Activated CD4-positive, CD25-positive, alpha-beta regulatory T cell treated with anti-CD3 and anti-CD28 coated beads, Interleukin-2, amount 50 U/mL, for 24 hours (primary cell): ENCODE data around the gene ITGAL.

Experiments
- ATAC-seq, 2 donors: fragments of 150-1000 bp; cut with Tn5 transposase; one replicate each; pipeline ENCODE4 v1.10.0; 2021; ENCODE audit warnings: mild to moderate bottlenecking in 1 of 2, moderate library complexity in 1 of 2

ITGAL gene

GRCh38 chr16:30548416-30549253 lies 76.1 kb downstream of the ITGAL start:
- no peak for ATAC-seq

GRCh38 chr16:30551781-30552180 lies 79.2 kb downstream of the ITGAL start:
- ATAC-seq, result peak; percentile 91 to 93

- no peak for ATAC-seq
Measured at GRCh38 chr16:30552956-30553355, 80.4 kb downstream of the ITGAL start.

GRCh38 chr16:30553393-30553899 lies 80.9 kb downstream of the ITGAL start:
- no peak for ATAC-seq

GRCh38 chr16:30554557-30555314 lies 82.2 kb downstream of the ITGAL start:
- ATAC-seq, result no peak

GRCh38 chr16:30555315-30556124 lies 83.0 kb downstream of the ITGAL start:
- ATAC-seq, result no peak

- no peak for ATAC-seq
Measured at GRCh38 chr16:30556125-30556473, 83.6 kb downstream of the ITGAL start.

- no peak for ATAC-seq
Measured at GRCh38 chr16:30557707-30557956, 85.1 kb downstream of the ITGAL start.

- ATAC-seq, result peak; percentile 94 to 97
Measured at GRCh38 chr16:30557957-30558788, 85.6 kb downstream of the ITGAL start, which contains the start of gene ZNF764. Gene ZNF764 (minus strand): TSS chr16:30558374. CDS start chr16:30558182, 192 bp downstream.

- ATAC-seq, result no peak
Measured at GRCh38 chr16:30558789-30559377, 86.3 kb downstream of the ITGAL start.

GRCh38 chr16:30559690-30560089 lies 87.1 kb downstream of the ITGAL start:
- ATAC-seq, result no peak

GRCh38 chr16:30561089-30561816 lies 88.7 kb downstream of the ITGAL start:
- ATAC-seq, result no peak

- ATAC-seq, result no peak
Measured at GRCh38 chr16:30562021-30562420, 89.5 kb downstream of the ITGAL start.

GRCh38 chr16:30565526-30565925 lies 93.0 kb downstream of the ITGAL start:
- ATAC-seq, result no peak

- no peak for ATAC-seq
Measured at GRCh38 chr16:30565984-30566383, 93.4 kb downstream of the ITGAL start.

- ATAC-seq, result no peak
Measured at GRCh38 chr16:30566531-30566930, 94.0 kb downstream of the ITGAL start.

- peak; percentile 58 to 68 for ATAC-seq
Measured at GRCh38 chr16:30567160-30567990, 94.8 kb downstream of the ITGAL start.

- peak; percentile 60 to 66 for ATAC-seq
Measured at GRCh38 chr16:30567991-30568638, 95.6 kb downstream of the ITGAL start.

GRCh38 chr16:30569281-30569680 lies 96.7 kb downstream of the ITGAL start:
- no peak for ATAC-seq
